GM19035 (cell line): Measurements from ENCODE around the gene AK8.

Source experiments
- ATAC-seq: cut with Tn5 transposase; IDR thresholded peaks from one replicate; pipeline ENCODE4 v1.9.1; 2021; ENCODE audit not compliant: unreplicated experiment

Gene AK8

DNA sequence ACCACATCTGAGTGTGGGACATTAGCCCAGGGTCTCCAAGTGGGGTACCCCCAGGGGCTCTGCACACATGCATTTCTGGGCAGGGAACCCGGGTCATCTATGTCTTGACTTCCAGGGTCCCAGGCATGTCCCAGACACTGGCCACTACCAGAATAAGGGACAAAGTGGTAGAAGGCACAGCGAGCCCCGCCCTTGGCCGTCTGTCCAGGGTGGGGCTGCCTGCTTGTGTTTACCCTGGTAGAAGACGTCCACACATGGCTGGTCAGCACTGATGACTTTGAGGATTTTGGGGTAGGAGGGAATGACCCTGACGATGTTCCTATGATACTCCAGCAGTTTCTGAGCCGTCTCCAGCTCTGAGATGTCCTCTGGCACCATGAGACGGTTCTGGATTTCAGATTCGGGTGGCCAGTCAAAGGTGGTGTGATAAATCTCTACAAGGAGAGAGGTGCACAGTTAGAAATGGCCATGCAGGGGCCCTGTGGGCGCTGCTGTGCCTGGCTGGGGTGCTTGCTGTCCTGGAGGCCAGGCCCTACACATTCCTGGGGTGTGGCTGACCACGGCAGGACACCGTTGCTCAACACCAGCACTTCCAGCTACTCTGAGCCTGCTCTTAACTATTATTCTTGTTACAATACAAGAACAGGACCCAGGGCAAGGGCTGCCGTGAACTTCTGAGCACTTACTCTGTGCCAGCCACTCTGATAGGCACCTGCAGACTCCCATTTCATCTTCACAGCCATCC lies 51.3 kb downstream of the AK8 start:
- no peak for ATAC-seq

DNA sequence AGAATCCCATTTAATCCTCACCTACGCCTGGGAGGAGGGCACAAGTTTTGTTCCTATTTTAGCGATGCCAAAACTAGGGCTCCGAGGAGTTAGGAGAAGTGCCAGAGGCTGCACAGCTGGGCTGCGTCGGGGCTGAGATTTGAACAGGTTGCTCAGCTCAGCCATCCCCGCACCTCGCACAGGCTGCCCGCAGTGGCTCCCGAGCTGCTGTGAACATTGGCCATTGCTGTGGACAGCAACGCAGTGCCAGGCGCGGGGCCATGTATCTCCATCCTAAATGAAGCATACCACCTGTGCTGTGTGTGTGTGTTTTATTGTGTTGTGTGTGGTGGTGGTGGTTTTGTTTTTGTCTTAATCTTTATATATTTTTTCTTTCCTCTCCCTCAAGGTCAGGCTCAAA lies 52.0 kb downstream of the AK8 start:
- ATAC-seq: no peak

GRCh38 chr9:132825430-132825829 lies 52.7 kb downstream of the AK8 start:
- ATAC-seq: no peak

- ATAC-seq: no peak
Observed at GRCh38 chr9:132824951-132825350, 53.1 kb downstream of the AK8 start.

DNA sequence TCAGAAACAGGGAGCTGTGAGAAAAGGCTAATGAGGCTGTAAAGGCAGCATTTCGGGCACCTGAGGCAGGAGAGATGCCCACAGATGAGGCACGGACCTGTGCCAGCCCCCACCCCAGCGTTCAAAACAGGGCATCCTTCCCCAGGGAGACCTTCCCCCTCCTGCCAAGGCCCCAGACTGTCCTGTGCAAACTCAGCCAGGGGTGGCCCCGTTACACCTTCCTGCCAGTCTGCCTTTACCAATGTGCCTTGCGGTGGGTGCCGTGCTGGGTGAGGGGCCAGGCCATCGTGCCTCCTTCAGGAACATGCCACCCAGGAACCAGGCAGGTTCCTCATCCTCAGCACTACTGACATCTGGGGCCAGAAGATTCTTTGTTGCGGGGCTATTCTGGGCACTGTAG lies 53.9 kb downstream of the AK8 start:
- no peak for ATAC-seq

GRCh38 chr9:132823370-132824145 lies 54.5 kb downstream of the AK8 start:
- no peak for ATAC-seq

GRCh38 chr9:132820169-132820944 lies 57.7 kb downstream of the AK8 start:
- no peak for ATAC-seq

DNA sequence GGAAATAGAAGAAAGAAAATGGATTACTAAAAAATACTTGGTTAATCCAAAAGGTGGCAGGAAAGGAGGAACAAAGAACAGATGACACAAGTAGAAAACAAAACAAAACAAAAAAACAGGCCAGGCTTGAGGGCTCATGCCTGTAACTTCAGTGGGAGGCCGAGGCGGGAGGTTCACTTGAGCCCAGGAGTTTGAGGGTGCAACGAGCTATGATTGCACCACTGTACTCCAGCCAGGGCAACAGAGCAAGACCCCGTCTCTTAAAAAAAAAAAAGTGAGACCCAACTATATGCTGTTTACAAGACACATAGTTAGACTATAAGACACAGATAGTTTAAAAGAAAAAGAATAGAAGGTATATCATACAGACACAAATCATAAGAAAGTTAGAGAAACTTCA lies 59.5 kb downstream of the AK8 start:
- no peak for ATAC-seq

- no peak for ATAC-seq
Observed at GRCh38 chr9:132814937-132815336, 63.1 kb downstream of the AK8 start.

DNA sequence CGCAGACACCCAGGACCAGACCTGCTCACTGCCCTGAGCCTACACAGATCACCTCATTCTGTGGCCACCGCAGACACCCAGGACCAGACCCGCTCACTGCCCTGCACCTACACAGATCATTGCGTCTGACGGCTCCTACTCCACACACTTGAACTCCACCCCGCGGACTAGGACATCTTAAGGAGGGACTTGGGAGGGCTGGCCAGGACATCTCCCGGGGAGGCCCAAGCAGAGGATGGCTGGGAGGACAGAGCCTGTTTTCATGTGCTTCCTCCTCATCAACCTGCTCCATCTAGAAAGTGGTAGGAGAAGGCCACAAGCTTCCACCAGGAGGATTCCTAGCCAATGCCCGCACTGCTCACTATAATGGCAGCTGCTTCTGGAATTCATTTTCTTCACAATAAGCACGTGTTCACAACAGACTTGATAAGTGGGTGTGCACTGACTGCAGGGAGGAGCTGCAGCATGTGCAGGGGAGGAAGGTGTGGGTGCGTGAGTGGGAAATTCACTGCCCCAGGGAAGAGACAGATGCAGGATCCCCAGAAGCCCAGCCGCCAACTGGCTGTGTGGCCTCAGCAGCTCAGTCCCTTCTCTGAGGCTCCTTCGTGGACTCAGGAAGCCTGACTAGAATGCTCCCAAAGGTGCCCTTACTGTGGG lies 64.8 kb downstream of the AK8 start:
- no peak for ATAC-seq

DNA sequence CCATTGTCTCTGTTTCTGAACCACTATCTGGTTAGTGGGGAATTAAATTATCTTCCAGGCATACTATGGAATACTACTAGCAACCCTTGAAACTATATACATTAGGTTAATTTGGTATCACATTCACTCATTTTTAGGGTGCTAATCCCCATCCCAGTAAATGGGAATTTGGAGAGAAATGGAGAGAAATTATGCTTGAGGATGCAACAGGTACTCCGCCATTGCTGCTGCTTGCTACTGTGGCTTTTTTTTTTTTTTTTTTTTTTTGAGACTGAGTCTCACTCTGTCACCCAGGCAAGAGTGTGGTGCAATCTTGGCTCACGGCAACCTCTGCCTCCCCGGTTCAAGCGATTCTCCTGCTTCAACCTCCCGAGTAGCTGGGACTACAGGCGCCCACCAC lies 66.1 kb downstream of the AK8 start:
- ATAC-seq: no peak

DNA sequence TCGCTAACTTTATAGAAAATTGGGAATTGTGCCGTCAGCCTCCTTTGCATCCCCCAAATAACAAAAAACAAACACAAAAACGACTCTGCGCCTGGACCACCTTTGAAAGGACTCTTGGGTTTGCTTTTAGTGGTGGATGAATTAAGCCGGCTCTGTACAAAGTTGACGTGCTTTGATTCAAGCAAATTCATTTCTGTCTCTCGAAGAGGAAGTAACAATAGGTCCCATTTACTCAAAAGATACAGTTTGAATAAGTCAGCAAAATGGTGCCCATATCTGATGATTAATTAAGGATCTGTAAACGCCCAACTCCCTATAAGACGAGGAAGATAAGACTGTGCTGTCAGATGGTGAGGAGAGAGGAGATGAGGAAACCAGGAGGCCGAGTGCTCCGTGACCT lies 67.8 kb downstream of the AK8 start:
- ATAC-seq: no peak

DNA sequence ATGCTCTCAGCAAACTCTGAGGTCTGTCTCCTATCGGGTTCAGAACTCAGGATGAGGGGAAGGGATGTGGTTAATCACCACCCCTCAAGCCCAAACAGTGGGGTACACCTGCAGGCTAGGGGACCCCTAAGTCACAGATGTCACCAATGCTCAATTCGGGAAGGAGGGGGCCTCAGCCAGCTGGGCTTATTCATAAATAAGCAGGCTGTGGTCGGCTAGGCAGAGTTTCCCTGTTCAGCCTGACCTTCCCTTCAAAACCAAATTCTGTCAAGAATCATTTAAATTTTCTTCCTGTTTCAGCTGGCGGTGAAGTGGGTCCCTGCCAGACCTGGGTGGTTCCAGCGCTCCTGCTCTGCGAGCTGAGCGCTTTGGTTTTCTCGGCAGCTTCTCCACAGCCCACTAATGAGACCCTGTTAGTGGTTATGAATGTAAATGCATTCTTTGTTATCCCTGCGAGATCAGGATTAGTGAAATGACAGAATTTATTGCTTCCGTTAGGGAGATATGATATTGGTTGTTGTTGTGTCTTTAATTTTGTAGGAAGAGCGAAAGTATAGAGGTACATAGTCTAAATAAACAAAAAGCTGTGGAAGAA lies 68.3 kb downstream of the AK8 start:
- ATAC-seq: no peak

DNA sequence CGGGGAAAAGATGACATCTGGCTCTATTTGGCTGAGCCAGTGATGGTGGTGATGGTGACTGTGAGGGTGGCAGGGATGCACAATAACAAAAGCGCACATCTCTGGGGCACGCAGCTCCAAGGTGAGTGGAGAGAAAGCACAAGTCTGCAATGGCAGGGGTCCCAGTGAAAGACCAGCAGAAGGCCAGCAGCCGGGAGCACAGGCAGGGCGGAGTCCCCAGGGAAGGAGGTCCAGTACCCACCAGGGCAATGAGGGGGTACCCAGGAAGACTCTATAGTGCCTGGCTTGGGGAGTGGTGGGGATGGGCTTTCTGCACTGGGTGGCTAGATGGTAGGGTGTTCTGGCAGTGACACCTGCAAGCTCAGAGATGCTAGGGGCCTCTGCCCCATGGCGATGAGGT lies 69.4 kb downstream of the AK8 start:
- ATAC-seq: no peak

DNA sequence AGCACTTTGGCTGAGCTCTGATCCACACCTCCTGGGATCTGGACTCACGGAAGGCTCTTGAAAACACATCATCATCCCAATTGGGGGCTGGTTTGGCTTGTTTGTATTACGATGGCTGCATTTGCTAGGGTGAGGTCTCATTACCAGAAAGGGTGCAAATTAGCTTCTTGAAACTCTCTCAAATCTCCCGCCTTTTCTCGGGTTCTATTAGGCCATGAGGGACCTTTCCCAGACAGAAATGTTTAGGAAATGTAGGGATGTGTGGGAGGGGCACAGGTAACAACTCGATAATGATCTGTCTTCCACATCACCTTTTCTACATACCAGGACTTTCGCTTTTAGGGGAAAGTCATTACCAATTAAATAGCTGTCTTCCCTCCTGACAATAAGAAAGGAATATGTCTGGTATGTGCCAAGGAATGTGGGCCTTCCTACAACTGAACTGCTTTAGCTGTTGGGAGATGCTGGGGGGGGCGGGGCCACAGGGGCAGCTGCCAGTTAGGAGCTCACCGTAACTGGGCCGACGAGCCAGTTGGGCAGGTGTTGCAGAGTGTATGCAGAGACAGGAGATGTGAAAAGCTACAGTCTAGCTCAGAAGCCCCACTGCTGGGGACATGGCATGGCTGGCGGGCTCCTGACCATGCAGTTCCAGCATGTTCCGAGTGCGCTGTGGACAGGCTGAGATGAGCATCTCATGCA lies 71.2 kb downstream of the AK8 start:
- no peak for ATAC-seq

DNA sequence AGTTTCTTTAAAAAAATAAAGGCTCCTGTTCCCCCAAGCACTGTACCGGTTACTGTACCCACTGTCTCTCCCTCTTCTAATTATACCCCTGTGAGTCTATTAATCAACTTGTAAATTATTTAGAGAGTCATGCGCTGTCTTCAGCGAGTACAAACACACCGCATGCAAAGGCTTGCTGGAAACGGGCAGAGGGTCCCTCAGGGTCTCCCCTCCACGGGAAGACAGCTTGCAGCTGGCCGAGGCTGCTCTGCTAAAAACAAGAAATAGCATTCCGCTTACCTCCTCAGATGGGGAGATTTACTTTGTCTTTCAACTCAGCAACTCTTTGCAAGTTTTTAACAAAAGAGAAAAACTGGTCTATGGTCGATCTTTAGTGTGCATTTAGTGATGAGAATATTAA lies 71.8 kb downstream of the AK8 start:
- ATAC-seq: no peak

DNA sequence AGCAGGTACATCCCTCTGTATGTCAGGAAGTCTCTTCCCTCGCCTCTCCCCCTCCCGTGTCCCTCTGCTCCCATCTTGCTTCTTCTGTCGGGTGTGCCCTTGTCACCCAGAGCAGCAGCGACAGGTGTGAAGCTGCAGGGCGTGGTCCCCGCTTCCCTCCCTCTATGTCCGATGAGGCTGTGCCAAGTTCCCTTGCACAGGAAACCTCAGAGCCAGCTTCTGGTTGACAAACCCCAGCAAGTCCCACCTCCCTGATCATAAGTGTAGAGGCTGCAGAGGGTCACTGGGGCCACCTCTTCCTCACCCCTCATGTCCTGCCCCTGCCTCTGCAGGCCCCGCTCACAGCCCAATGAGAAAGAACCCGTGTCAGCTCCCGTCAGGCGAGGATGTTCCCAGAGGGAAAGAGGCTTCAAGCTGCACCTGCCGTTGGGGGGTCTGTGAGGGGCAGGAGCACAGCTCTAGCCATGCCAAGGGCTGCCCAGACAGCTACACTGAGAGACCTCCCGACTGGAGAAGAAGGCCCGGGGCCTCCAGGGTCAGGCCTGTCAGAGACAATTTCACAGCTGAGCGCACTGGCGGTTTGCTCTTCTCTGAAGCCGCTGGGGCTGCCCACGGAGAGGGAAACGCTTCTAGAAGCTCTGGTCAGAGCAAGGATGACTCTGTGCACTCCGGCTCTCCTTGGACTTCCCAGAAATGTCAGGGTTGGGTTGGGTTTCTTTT lies 73.3 kb downstream of the AK8 start:
- no peak for ATAC-seq

GRCh38 chr9:132802121-132802795 lies 75.8 kb downstream of the AK8 start:
- ATAC-seq: no peak

GRCh38 chr9:132801659-132802058 lies 76.4 kb downstream of the AK8 start:
- ATAC-seq: no peak
